HL-60 (cell line): ENCODE data around the gene IMPG2.

Experiments used
- DNase-seq, 2 experiments: peaks; one replicate each; pipeline ENCODE4 v3.0.0-alpha.2; 2010 to 2020; ENCODE audit warnings: low read depth in 1 of 2, low spot score in 1 of 2
- H3K27ac ChIP-seq: fragments of 250-450 bp; sonication (Bioruptor Pico); replicated peaks from 2 replicates; pipeline ENCODE4 v1.5.1; 2020; ENCODE audit warnings: mild to moderate bottlenecking, moderate library complexity
- H3K27me3 ChIP-seq: fragments of 250-450 bp; sonication (Bioruptor Pico); 2 replicates; pipeline ENCODE4 v1.5.1; 2021; ENCODE audit warnings: mild to moderate bottlenecking, moderate library complexity; ENCODE audit not compliant: insufficient read depth, poor library complexity, severe bottlenecking
- H3K4me3 ChIP-seq: replicated peaks from 2 replicates; pipeline ENCODE4 v1.5.1; 2011; ENCODE audit warnings: mild to moderate bottlenecking, control low read depth, low read length; ENCODE audit not compliant: insufficient read depth
- GABPA ChIP-seq: IDR thresholded peaks from 2 replicates; pipeline ENCODE4 v1.6.1; 2012; ENCODE audit warnings: low read depth
- POLR2AphosphoS5 ChIP-seq: IDR thresholded peaks from 2 replicates; pipeline ENCODE4 v1.6.1; 2012; ENCODE audit warnings: low read depth
- SPI1 ChIP-seq: IDR thresholded peaks from 2 replicates; pipeline ENCODE4 v1.6.1; 2012; ENCODE audit warnings: low read depth, mild to moderate bottlenecking, borderline replicate concordance
- TF ChIP-seq, protein P1 (sequence below): IDR thresholded peaks from 2 replicates; pipeline ENCODE4 v1.6.1; 2012; ENCODE audit warnings: low read depth; ENCODE audit not compliant: insufficient replicate concordance
- TF ChIP-seq, protein P2 (sequence below): IDR thresholded peaks from one replicate; pipeline ENCODE4 v1.5.1; 2011; ENCODE audit warnings: low read length, control low read depth, inconsistent platforms; ENCODE audit not compliant: insufficient read depth

The IMPG2 gene

DNA sequence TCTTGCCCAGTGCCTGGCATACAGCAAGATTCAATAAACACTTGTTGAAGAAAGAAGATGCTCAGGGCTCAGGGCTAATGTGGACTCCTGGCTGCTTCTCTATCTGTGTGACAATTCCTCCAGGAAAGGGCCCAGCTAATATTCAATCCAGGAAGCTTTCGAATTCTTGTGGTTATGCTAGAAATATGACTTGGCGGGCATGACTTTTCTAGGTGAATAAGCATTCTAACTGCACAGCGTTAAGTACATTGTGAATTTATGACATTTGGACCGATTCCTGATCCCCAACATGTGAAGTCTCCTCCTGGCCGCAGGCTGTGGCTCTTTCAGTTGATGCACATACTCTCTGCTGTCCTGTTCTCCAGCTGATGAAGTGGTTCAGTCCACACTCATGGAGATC lies 117.0 kb downstream of the IMPG2 start:
- H3K27me3 ChIP-seq, result no peaks in the 10 kb centered on the region
- no peak overlapping the region for H3K4me3 ChIP-seq
- DNase-seq, result no peak
- TF ChIP-seq SPI1, result no peak
- TF ChIP-seq, protein P1, sequence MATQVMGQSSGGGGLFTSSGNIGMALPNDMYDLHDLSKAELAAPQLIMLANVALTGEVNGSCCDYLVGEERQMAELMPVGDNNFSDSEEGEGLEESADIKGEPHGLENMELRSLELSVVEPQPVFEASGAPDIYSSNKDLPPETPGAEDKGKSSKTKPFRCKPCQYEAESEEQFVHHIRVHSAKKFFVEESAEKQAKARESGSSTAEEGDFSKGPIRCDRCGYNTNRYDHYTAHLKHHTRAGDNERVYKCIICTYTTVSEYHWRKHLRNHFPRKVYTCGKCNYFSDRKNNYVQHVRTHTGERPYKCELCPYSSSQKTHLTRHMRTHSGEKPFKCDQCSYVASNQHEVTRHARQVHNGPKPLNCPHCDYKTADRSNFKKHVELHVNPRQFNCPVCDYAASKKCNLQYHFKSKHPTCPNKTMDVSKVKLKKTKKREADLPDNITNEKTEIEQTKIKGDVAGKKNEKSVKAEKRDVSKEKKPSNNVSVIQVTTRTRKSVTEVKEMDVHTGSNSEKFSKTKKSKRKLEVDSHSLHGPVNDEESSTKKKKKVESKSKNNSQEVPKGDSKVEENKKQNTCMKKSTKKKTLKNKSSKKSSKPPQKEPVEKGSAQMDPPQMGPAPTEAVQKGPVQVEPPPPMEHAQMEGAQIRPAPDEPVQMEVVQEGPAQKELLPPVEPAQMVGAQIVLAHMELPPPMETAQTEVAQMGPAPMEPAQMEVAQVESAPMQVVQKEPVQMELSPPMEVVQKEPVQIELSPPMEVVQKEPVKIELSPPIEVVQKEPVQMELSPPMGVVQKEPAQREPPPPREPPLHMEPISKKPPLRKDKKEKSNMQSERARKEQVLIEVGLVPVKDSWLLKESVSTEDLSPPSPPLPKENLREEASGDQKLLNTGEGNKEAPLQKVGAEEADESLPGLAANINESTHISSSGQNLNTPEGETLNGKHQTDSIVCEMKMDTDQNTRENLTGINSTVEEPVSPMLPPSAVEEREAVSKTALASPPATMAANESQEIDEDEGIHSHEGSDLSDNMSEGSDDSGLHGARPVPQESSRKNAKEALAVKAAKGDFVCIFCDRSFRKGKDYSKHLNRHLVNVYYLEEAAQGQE, result no peak
- TF ChIP-seq, protein P2, sequence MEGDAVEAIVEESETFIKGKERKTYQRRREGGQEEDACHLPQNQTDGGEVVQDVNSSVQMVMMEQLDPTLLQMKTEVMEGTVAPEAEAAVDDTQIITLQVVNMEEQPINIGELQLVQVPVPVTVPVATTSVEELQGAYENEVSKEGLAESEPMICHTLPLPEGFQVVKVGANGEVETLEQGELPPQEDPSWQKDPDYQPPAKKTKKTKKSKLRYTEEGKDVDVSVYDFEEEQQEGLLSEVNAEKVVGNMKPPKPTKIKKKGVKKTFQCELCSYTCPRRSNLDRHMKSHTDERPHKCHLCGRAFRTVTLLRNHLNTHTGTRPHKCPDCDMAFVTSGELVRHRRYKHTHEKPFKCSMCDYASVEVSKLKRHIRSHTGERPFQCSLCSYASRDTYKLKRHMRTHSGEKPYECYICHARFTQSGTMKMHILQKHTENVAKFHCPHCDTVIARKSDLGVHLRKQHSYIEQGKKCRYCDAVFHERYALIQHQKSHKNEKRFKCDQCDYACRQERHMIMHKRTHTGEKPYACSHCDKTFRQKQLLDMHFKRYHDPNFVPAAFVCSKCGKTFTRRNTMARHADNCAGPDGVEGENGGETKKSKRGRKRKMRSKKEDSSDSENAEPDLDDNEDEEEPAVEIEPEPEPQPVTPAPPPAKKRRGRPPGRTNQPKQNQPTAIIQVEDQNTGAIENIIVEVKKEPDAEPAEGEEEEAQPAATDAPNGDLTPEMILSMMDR, result no peak
- no peak for TF ChIP-seq POLR2AphosphoS5
- TF ChIP-seq GABPA, result no peak
- no peak overlapping the region for H3K27ac ChIP-seq

DNA sequence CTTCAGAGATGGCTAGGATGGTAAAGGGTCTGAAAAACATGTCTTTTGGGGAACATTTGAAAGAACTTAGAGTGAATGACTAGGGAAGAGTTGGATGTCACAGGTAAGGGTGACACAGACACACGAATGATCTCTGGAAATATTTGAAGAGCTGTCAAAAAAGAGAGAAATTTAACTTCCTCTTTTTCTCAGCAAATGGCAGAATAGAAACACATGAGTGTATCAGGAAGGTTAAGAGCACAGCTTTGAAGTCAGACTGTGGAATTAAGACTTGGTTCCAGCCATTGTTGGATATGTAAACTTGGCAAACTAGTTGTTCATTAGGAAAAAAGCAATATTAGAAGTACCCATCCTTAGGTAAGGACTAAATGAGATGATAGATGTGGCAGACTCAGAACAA lies 117.7 kb downstream of the IMPG2 start:
- Histone ChIP-seq H3K4me3 (no peak overlapping the region), H3K27ac (no peak overlapping the region), H3K27me3 (no peaks in the 10 kb centered on the region)
- TF ChIP-seq, protein P1, result no peak
- TF ChIP-seq SPI1, result no peak
- TF ChIP-seq POLR2AphosphoS5, result no peak
- no peak for TF ChIP-seq GABPA
- TF ChIP-seq, protein P2, result no peak
- DNase-seq, result no peak

DNA sequence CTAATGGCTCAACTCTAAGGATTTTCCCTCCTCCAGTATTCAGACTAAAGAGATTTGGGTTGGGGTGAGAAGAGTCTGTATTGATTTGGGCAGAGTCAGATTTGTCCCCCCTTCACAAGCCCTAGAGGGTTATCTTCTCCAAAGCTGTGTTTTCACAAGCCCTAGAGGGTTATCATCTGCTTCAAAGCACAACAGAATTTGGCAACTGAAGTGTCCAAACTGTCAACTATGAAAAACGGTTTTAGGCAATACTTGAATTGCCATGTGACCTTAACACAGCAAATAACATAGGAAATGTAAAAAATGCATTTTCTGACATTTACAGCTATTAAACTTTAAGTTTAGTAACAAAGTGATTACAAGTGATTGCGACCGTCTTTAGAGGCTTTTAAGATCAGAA lies 119.9 kb downstream of the IMPG2 start:
- TF ChIP-seq POLR2AphosphoS5, result no peak
- TF ChIP-seq, protein P2, result no peak
- no peak for TF ChIP-seq GABPA
- no peak for TF ChIP-seq SPI1
- TF ChIP-seq, protein P1, result no peak
- no peak for DNase-seq

More for the DNA sequence above, 119.9 kb downstream of the IMPG2 start:
- H3K27me3 ChIP-seq, result no peaks in the 10 kb centered on the region
- no peak overlapping the region for H3K4me3 ChIP-seq
- H3K27ac ChIP-seq, result no peak overlapping the region
